GM18909 (cell line): Measurements from ENCODE around the gene RBPJL.

Experiments used
- ATAC-seq: cut with Tn5 transposase; IDR thresholded peaks from one replicate; pipeline ENCODE4 v1.9.1; 2021; ENCODE audit warnings: mild to moderate bottlenecking; ENCODE audit not compliant: unreplicated experiment, poor library complexity

Gene RBPJL

GRCh38 chr20:45358282-45359068 lies 51.8 kb downstream of the RBPJL start:
- no peak for ATAC-seq

- no peak for ATAC-seq
Measured at GRCh38 chr20:45359069-45359405, 52.4 kb downstream of the RBPJL start.

GRCh38 chr20:45359406-45360148 lies 52.9 kb downstream of the RBPJL start:
- ATAC-seq, result no peak

- no peak for ATAC-seq
Measured at GRCh38 chr20:45361793-45362192, 55.2 kb downstream of the RBPJL start.

- ATAC-seq, result peak; percentile 89
Measured at GRCh38 chr20:45362804-45363610, 56.4 kb downstream of the RBPJL start, which contains the start of gene SYS1. TSS of gene SYS1 (plus strand) at chr20:45363156. CDS start at chr20:45363532, 376 bp downstream.

GRCh38 chr20:45363611-45364492 lies 57.2 kb downstream of the RBPJL start:
- ATAC-seq, result no peak

GRCh38 chr20:45365444-45365970 lies 58.9 kb downstream of the RBPJL start:
- ATAC-seq, result no peak

GRCh38 chr20:45366192-45366591 lies 59.6 kb downstream of the RBPJL start:
- no peak for ATAC-seq

GRCh38 chr20:45366631-45367030 lies 60.0 kb downstream of the RBPJL start:
- no peak for ATAC-seq

- ATAC-seq, result no peak
Measured at GRCh38 chr20:45367126-45367525, 60.5 kb downstream of the RBPJL start.
